NOMO-1 treated with dmso at 0.1 percent for 144 hours (cell line): ENCODE results near the gene UIMC1.
"Not testable (repeated sequence)": the region's sequence is repeated elsewhere in the genome, so short reads cannot be mapped to it uniquely, and the experiment has no call there.

Experiments
- DNase-seq: peaks from one replicate; lab custom pipeline; 2025; ENCODE audit not compliant: unreplicated experiment; lab: John Stamatoyannopoulos, UW

Gene UIMC1

DNA sequence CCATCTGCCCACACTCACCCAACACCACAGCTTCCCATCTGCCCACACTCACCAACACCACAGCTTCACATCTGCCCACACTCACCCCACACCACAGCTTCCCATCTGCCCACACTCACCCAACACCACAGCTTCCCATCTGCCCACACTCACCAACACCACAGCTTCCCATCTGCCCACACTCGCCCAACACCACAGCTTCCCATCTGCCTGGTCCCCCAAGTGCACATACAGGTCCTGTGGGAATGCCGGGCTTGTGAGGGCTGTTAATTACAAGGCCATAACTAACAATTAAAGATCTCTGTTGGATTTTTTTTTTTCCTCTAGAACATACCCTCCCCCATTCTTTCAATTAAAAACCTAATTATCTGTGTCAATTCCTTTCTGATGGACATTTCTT is 133.6 kb downstream of the UIMC1 start:
- DNase-seq: not testable (repeated sequence)

DNA sequence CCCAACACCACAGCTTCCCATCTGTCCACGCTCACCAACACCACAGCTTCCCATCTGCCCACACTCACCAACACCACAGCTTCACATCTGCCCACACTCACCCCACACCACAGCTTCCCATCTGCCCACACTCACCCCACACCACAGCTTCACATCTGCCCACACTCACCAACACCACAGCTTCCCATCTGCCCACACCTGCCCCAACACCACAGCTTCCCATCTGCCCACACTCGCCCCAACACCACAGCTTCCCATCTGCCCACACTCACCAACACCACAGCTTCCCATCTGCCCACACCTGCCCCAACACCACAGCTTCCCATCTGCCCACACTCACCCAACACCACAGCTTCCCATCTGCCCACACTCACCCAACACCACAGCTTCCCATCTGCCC is 134.0 kb downstream of the UIMC1 start:
- not testable (repeated sequence) for DNase-seq

DNA sequence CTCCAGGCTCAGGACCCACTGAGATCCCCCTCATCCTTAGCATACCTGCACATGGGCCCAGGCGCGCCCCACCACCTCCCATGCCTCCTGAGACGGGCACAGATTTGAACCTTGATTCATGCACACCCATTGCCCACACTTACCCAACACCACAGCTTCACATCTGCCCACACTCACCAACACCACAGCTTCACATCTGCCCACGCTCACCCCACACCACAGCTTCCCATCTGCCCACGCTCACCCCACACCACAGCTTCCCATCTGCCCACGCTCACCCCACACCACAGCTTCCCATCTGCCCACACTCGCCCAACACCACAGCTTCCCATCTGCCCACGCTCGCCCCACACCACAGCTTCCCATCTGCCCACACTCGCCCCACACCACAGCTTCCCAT is 135.9 kb downstream of the UIMC1 start:
- not testable (repeated sequence) for DNase-seq

DNA sequence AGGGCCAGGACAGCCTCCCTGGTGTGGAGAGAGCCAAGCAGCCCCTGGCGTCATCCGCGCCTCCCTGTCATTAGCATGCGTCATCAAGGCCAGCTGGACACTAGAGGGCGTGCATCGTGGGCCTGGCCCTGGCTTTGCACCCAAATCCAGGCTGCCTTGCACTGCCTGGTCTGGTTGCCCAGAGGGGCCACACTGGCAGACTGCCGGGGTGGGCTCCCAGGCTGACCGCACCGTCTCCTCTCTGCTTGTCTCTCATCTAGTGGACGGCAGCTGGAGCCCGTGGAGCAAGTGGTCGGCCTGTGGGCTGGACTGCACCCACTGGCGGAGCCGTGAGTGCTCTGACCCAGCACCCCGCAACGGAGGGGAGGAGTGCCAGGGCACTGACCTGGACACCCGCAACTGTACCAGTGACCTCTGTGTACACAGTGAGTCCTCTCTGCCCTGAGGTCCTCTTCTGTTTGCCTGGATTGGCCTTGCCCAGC is 136.4 kb downstream of the UIMC1 start:
- DNase-seq: no peak

DNA sequence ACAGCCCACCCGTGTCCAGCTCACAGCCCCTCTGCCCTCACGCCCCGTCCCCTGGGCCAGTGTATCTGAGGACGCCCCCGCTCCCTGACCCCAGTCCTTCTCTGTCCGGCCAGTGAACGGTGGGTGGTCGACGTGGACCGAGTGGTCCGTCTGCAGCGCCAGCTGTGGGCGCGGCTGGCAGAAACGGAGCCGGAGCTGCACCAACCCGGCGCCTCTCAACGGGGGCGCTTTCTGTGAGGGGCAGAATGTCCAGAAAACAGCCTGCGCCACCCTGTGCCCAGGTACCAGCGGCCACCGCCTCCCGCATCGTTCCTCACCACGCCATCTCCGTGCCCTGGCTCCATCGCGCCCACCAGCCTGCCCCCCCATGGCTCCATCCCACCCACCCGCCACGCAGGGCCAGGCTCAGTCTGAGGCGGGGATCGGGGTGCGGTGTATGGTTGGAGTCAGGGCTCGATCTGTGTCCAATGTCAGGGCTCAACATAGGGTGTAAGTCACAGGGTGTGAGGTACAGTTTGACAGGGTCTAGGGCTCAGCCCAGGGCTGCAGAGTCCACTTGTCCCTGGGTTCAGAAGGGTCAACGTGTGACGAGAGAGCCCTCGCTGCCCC is 137.0 kb downstream of the UIMC1 start:
- DNase-seq: no peak

DNA sequence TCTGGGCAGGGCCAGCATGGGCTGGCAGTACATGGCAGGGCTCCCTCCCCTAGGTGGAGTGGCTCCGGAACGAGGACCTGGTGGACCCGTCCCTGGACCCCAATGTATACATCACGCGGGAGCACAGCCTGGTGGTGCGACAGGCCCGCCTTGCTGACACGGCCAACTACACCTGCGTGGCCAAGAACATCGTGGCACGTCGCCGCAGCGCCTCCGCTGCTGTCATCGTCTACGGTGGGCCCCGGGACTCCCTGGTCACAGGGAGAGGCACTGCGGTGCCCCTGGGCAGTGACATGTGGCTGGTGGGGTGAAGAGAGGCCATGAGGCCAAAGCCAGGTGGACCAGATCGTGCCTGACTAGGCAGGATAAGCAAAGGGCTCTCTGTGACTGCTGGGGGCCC is 137.8 kb downstream of the UIMC1 start:
- DNase-seq: no peak

DNA sequence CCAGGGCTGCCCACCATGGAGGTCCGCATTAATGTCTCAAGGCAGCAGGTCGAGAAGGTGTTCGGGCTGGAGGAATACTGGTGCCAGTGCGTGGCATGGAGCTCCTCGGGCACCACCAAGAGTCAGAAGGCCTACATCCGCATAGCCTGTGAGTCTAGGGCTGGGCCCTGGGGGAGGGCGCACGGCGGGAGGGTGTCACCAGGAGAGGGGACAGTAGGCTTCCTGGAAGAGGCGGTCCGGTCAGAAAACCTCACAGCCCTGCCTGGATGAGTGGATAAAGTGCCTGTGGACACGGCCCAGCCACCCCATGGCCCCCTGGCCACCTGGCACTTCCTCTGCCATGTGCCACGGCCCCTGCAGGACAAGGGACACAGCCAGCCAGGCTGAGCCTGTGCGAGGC is 138.5 kb downstream of the UIMC1 start:
- no peak for DNase-seq

DNA sequence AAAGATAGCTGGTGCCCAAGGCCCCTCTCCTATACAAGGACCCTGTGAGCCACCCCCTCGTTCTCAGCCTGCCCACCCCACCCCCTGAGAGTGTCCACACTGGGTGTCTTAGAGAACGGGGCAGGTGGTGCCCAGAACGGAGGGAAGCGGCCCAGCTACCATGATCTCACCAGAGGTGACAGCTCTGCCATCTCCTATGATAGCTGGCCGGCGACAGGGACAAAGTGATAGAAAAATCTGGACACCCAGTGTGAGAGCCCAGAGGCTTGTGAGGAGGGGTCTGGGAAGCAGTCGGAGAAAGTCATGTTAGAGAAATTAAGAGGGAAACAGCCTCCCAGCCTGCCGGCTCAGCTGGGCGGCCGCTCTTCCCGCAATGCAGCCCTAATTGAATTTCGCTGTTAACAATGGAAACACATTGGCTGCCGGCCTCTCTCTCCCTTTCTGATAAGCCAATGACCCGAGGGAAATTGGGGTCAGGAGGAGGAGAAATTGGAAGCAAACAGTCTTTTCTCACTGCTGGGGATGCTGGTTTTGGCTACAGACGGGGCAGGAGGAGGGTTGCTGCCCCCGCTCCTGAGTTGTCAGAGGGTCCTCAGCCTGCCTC is 139.8 kb downstream of the UIMC1 start:
- DNase-seq: no peak

DNA sequence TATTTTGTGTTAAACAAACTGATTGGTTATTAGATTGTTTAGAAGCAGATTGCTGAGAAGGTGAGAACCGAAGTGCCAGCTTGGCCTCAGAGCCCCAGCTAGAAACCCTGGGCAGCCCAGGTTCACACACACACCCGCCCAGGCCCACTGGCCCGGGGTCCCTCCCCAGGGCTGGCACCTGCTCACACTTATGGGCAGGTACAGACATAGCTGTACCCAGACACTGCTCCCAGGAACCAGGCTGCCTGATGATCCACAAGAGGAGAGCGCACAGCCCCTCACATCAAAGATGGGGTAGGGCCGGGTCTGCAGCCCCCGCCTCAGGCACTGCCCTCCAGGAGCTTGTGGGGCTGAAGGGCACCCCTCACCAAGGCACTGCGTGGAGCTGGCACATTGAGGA is 140.6 kb downstream of the UIMC1 start:
- no peak for DNase-seq

DNA sequence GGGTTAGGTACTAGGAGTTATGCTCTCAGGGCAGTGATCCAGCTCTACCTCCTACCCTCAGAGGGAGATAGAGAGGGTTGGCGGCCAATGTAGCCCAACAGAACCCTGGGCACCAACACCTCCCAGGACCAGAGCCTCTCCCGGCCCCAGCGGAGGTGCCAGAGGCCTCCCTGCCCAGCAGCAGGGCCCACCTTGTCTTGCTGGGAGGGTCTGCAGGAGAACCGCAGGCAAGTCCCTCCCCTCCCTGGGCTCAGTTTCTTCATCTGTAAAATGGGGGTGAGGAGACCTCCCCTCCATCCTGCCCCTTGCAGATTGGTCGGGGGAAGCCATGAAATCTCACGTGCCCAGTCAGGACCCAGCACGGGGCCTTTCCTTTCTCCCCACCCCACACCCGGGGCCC is 141.8 kb downstream of the UIMC1 start:
- no peak for DNase-seq

DNA sequence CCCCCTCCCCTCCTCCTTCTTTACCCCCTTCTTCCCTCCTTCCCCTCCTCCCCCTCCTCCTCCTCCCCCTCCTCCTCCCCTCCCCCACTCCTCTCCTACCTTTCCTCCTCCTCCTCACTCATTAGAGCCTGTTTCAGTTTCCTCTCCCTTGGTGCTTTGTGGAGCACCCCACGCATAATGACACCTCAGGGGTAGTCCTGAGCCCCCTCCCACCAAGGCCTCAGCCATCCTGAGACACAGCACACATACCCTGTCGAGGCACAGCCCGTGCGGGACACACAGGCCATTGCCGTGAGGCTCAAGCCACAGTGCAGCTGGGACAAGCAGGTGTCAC is 142.8 kb downstream of the UIMC1 start:
- no peak for DNase-seq

DNA sequence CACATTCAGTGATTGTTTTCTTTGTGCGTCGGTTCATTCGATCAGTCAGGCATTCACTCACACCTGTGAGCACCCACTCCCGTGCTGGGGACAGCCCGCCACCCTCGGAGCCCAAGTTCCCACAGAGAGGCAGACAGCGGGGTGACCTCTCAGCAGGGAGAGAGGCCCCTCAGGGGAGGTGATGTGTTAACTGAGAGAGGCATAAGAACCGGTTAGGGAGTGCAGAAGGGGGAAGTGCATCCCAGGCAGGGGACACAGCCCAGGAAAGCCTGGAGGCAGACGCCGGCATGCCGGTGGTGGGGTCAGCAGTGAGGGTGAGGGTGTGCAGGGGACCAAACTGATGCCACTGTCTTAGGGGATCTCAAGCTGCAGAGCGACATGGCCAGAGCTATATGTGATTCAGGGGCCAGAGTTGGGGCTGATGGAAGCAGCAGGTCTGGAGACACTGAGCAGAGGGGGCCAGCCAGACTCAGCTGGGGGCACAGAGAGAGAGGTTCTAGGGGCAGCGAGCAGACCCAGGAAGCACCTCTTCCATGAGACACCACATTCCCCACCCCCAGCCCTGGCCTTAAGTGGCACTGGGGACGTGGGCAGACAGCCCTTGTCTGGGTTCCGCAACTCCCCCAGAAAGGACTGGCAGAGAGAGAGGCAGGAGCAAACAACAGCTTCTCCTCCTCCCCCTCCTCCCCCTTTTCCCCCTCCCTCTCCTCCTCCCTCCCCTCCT is 143.4 kb downstream of the UIMC1 start:
- peak; percentile 30 for DNase-seq

DNA sequence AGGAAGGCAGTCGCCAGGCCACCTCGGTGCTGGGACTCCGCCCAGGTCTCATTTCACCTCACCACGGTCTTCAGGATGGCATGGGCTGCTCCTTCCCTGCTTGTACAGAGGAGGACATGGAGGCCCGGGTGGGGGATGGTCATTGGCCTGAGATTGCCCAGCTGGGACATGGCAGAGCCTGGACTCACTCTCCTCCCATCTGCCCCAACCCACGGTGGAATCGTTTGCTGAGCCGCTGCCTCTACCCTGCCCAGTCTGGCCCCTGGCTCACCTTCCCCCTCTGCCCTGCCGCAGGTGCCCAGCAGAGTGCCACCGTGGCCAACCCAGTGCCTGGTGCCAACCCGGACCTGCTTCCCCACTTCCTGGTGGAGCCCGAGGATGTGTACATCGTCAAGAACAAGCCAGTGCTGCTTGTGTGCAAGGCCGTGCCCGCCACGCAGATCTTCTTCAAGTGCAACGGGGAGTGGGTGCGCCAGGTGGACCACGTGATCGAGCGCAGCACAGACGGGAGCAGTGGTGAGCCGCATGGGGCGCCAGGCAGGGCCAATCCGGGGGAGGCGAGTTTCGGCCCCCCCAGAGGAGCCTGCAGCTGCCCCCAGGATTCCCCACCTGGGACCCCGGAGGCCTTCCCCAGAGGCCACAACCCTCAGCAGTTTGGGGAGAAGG is 144.1 kb downstream of the UIMC1 start:
- no peak for DNase-seq

DNA sequence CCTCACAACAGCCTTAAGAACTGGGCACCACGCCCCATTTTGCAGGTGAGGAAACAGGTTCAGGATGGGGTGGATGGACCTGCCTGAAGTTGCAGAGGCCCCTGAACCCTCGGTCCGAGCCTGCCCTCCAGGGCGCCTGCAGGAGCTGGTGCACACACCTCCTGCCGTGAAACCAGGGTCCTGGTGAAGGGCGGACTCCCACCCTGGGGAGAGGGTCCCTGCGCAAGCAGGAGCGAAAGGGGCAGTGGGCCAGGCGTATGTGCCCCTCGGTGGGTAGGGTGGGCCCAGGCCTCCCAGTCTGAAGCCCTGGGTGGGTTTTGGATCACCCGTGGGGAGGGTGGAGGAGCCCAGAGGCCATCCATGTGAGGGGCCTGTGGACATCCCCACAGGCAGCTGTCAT is 145.3 kb downstream of the UIMC1 start:
- no peak for DNase-seq

DNA sequence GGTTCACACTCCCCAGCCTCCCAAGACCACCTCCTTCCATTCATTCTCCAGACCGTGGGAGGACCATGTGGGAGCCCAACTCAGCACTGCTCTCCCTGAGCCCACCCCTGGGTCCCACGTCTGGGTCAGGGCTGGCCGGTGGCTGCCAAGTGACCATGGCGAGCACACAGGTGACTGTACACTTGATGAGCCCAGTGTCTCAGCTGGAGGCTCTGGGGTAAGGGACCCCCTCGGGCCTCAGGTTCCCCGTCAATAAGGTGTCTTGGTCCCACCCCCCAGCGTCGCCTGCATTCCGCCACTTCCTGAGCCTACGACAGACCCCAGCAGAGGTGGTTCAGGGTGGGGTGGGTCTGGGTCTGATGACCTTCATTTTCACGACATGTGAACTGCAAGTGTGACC is 146.2 kb downstream of the UIMC1 start:
- no peak for DNase-seq

DNA sequence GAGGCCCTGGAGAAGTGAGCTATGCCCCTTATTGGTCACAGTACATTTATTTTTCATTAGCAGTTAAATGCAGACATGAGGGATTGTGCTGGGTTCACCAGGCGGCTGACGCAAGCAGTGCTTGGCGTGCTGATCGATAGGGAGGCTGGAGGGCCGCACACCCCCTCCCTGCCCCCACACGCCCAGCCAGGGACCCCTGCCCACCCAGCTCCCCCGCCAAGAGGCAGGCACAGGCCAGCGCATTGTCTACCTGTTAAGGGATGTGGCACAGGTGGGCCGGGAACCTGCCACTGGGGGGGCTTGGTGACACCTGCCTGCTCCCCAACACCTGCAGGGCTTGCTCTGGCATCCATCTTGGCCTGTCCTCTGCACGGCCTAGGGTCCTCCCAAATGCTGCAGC is 146.7 kb downstream of the UIMC1 start:
- DNase-seq: no peak

DNA sequence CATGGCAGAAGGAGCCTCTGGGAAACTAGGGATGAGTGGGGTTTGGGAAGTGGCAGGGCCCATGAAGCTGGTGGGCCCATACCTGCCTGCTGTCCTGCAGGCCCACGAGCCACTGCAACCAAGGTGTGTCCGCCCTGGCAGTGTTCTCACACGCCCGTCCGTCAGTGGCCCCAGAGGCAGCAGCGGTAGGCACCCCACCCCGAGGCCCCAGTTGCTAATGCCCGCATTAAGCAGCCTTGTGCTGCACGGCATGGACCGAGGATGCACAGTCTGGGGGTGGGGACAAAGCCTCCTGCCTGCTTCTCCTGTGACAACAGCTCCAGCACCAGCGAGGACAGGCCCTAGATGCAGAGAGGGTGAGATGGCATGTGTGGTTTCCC is 148.7 kb downstream of the UIMC1 start:
- no peak for DNase-seq

DNA sequence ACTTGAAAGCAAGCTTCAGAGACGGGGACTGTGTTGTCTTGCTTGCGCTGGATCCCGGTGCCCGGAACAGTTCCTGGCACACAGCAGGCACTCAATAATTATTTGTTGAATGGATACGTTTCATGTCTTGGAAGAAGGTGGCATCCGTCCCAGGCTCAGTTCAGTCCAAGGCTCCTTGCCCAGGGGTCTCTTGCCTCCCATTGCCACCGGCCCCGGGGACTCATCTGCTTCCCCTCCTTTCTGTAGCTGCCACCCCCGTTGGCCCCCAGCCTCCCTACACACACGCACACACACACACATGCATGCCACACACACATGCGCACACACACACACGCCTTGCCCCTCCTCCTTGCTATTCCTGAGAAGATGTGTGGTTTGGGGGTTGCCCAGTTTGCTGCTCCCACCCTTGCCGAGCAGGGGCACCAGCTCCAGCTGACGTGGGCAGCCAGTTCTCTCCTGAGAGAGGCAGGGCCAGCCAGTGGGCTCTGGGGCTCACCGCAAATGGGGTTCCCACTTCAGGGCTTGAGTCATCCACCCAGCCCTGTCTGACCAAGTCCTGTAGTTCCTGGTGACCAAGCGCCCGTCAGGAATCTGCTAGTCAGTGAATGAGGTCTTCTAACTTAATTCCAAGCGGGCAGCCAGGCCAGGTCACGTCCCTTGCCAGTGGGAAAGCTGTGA is 149.2 kb downstream of the UIMC1 start:
- DNase-seq: no peak

DNA sequence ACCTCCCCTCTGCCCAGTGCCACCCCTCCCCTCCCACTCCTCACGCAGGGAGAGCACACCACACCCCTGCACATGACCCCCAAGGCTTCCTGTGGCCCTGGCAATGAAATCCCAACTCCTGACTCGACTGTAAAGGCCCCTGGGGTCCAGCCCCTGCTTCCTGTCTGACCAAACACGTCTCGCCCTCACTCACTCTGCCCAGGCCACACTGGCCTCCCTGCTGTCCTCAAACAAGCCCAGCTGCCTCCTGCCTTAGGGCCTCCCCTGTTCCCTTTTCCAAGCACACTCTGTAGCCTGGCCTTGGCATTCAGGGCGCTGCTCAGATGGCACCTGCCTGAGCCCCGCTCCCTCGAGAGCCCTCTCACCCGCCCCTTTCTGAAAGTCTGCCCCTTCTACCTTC is 149.8 kb downstream of the UIMC1 start:
- DNase-seq: no peak

DNA sequence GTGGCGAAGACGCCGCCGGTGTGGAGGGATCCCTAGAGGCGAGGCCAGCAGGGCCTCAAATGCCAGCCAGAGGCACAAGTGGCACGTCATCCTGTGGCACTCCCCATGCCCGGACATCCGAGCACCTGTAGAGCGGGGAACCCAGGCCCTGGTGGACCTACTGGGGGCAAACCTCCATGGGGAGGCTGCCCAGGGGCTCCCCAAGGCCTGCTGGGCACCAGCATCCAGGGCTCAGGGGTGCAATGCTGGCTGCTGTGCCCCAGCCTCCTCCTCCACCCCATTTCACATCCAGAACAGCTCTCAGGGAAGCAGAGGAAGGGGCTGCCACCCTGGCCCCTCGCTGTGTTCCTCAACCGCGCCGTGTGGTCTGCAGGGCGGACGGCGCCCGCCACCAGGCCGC is 151.0 kb downstream of the UIMC1 start:
- no peak for DNase-seq
